ENCODE results near the gene DSCAM. TPM values are rescaled to one million over a fixed set of nuclear protein-coding genes. Genes with fewer than 3 reads are reported as not detected.

Gene DSCAM
- total RNA-seq, 2 experiments from 2014 or later = not detected

- no peaks in the 10 kb centered on the region for H3K36me3 Mint-ChIP-seq (ENCODE audit: low read depth)
- POLR2A ChIA-PET = no interaction called here
- intact Hi-C loops (cut with micrococcal nuclease) = no loop called here
- no peak for TF ChIP-seq CTCF (IDR thresholded peaks at IDR 0.05)
- CTCF ChIA-PET = no interaction called here
- peaks cover 3% of the 10 kb centered on the region for H3K9me3 Mint-ChIP-seq
- no peak overlapping the region for H3K27ac Mint-ChIP-seq
- no peak for DNase-seq
- no peak for ATAC-seq
- H3K27me3 Mint-ChIP-seq = peaks cover 4% of the 10 kb centered on the region
- H3K4me3 Mint-ChIP-seq = no peak overlapping the region
- no peaks in the 10 kb centered on the region for H3K4me1 Mint-ChIP-seq (ENCODE audit: low read depth)
Measured at GRCh38 chr21:40231979-40232378, 615.0 kb downstream of the DSCAM start.

DNA sequence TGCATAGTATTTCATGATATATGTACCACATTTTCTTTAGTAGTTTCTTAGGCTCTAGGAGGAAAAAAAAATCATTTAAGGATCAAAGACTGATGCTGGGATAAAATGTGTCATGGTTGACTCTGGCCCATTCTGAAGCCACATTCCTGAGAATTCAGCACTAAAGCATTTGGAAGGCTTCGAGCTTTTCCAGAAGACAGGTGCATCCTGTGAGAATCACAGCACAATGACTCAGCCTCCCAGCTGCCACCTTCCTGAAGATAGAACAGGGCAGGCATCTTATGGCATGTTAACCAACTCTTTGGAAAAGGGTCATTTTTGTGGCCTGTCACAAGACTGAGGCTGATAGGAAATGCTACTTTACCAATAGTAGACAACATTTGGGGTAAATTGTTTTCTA is 619.9 kb downstream of the DSCAM start:
- ChIA-PET POLR2A (no interaction called here), CTCF (no interaction called here)
- DNase-seq (no peak), ATAC-seq (no peak)
- intact Hi-C loops (cut with micrococcal nuclease) = no loop called here
- TF ChIP-seq CTCF (IDR thresholded peaks at IDR 0.05) = no peak
- H3K4me1 Mint-ChIP-seq (ENCODE audit: low read depth) = no peaks in the 10 kb centered on the region
- no peak overlapping the region for H3K27ac Mint-ChIP-seq
- no peaks in the 10 kb centered on the region for H3K36me3 Mint-ChIP-seq (ENCODE audit: low read depth)
- no peak overlapping the region for H3K4me3 Mint-ChIP-seq
- H3K9me3 Mint-ChIP-seq = peaks cover 5% of the 10 kb centered on the region
- H3K27me3 Mint-ChIP-seq = no peaks in the 10 kb centered on the region

DNA sequence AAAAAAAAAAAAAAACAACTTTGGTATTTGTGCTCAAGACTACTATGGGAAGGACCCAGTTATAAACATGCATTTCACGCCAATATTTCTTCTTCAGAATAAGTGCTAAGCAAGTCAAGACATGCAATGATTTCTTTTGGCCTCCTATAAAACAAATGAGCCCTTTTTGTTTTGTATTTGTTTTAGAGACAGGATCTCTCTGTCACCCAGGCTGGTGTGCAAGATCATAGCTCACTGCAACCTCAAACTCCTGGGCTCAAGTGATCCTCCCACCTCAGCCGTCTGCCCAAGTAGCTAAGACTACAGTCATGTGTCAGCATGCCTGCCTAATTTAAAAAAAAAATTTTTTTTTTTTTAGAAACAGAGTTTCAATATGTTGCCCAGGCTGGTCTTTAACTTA is 631.0 kb downstream of the DSCAM start:
- Mint-ChIP-seq H3K4me3 (no peak overlapping the region), H3K4me1 (ENCODE audit: low read depth) (no peaks in the 10 kb centered on the region), H3K9me3 (no peaks in the 10 kb centered on the region), H3K27me3 (no peaks in the 10 kb centered on the region), H3K27ac (no peak overlapping the region), H3K36me3 (ENCODE audit: low read depth) (no peaks in the 10 kb centered on the region)
- CTCF ChIA-PET = no interaction called here
- DNase-seq = no peak
- intact Hi-C loops (cut with micrococcal nuclease) = no loop called here
- POLR2A ChIA-PET = no interaction called here
- ATAC-seq = no peak
- TF ChIP-seq CTCF (IDR thresholded peaks at IDR 0.05) = no peak

DNA sequence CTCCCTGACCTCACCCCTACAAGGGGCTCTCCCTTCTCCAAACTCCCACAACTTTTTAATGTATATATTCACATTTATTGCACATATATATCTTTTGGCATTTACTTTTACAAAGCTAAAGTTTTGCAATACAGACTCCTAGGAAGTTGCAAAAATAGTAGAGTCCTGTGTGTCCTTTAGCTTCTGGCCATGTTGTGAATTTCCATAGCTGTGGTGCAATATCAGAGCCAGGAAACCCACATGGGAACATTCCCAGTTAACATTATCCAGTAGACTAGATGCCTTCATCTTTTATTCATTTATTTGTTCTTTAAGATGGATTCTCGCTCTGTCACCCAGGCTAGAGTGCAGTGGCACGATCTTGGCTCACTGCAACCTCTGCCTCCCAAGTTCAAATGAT is 636.7 kb downstream of the DSCAM start:
- Mint-ChIP-seq H3K27ac (no peak overlapping the region), H3K27me3 (no peaks in the 10 kb centered on the region), H3K36me3 (ENCODE audit: low read depth) (no peaks in the 10 kb centered on the region), H3K4me1 (ENCODE audit: low read depth) (no peaks in the 10 kb centered on the region), H3K9me3 (no peaks in the 10 kb centered on the region), H3K4me3 (no peak overlapping the region)
- ATAC-seq = no peak
- intact Hi-C loops (cut with micrococcal nuclease) = no loop called here
- no peak for TF ChIP-seq CTCF (IDR thresholded peaks at IDR 0.05)
- no peak for DNase-seq
- ChIA-PET CTCF (no interaction called here), POLR2A (no interaction called here)

DNA sequence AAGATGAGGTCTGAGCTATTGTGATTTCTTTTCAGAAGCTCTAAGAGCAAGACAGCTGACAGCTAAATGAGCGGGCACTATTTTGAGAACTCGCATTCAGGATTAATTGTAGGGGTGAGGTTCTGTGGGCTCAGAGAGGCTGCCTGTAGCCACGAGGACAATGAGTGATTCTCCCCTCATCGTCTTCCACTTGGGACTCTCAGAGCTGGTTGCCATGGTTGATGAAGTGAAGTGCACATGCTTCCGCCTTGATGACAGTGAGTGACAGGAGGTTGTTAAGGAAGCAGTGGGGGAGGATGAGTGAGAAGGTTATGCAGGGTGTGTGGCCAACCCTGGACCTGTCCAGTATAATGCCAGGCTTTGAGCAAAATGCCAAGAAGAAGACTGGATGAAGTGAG is 638.0 kb downstream of the DSCAM start:
- Mint-ChIP-seq H3K27ac (no peak overlapping the region), H3K9me3 (no peaks in the 10 kb centered on the region), H3K36me3 (ENCODE audit: low read depth) (no peaks in the 10 kb centered on the region), H3K4me1 (ENCODE audit: low read depth) (no peaks in the 10 kb centered on the region), H3K4me3 (no peak overlapping the region), H3K27me3 (peaks cover 2% of the 10 kb centered on the region)
- no peak for ATAC-seq
- no peak for DNase-seq
- POLR2A ChIA-PET = interaction anchor here (0.6 kb wide), 1 partner anchor 21 kb away, joined by 3 read pairs; no protein-coding TSS in a partner anchor
- CTCF ChIA-PET = no interaction called here
- TF ChIP-seq CTCF (IDR thresholded peaks at IDR 0.05) = no peak
- intact Hi-C loops (cut with micrococcal nuclease) = no loop called here

All from activated CD8-positive, alpha-beta T cell treated with anti-CD3 and anti-CD28 coated beads for 36 hours (primary cell).